Lower leg skin (tissue), 3 donors: ENCODE measurements around the gene BPI.

Experiments
- CTCF ChIP-seq, 3 donors: fragments of 450-650 bp; IDR thresholded peaks; one replicate each; pipeline ENCODE4 v1.5.1; 2016; ENCODE audit warnings: antibody characterized with exemption in 3 of 3, mild to moderate bottlenecking in 3 of 3, moderate library complexity in 2 of 3
- POLR2A ChIP-seq, 2 donors: fragments of 450-650 bp; IDR thresholded peaks; one replicate each; pipeline ENCODE4 v1.6.1; 2016 to 2017; ENCODE audit warnings: antibody characterized with exemption in 2 of 2, mild to moderate bottlenecking in 1 of 2, moderate library complexity in 1 of 2

GRCh38 chr20:38295811-38296210 lies 8.1 kb upstream of the BPI start:
- no peak for TF ChIP-seq CTCF (IDR thresholded peaks at IDR 0.05)
- TF ChIP-seq POLR2A (IDR thresholded peaks at IDR 0.05): no peak
